ENCODE data around the gene FBLN2.

GRCh38 chr3:13607821-13608597 is 59.1 kb downstream of the FBLN2 start:
- no peak for TF ChIP-seq CTCF (conservative IDR thresholded peaks at IDR 0.05; ENCODE audit: low read depth, low read length)
- no peak for TF ChIP-seq POLR2A (IDR thresholded peaks at IDR 0.05; ENCODE audit: low read depth, low read length)
- no peak for TF ChIP-seq SMC3 (IDR thresholded peaks at IDR 0.05; ENCODE audit: low read depth, low read length)
- TF ChIP-seq MAFK (IDR thresholded peaks at IDR 0.05; ENCODE audit: low read depth, low read length), result no peak
- no peak for TF ChIP-seq RAD21 (IDR thresholded peaks at IDR 0.05; ENCODE audit: low read length)
- no peak for TF ChIP-seq NFE2L2 (IDR thresholded peaks at IDR 0.05; ENCODE audit: low read depth, low read length)
- no peak for TF ChIP-seq BHLHE40 (IDR thresholded peaks at IDR 0.05; ENCODE audit: low read depth, low read length)
- no peak for TF ChIP-seq RCOR1 (IDR thresholded peaks at IDR 0.05; ENCODE audit: insufficient replicate concordance, low read length)
- TF ChIP-seq CHD1 (IDR thresholded peaks at IDR 0.05; ENCODE audit: low read depth, low read length), result no peak
- TF ChIP-seq MAZ (IDR thresholded peaks at IDR 0.05; ENCODE audit: borderline replicate concordance, low read depth, low read length), result no peak
- TF ChIP-seq RFX5 (IDR thresholded peaks at IDR 0.05; ENCODE audit: low read depth, low read length), result no peak

Data from IMR-90 (cell line).